Ecto neural progenitor cell (in vitro differentiated cells): ENCODE results near the gene USP7.

Experiments used
- DNase-seq: peaks from one replicate; pipeline ENCODE4 v3.0.0-alpha.2; 2018; ENCODE audit warnings: low spot score

The USP7 gene

GRCh38 chr16:8951447-8952280 is 12.0 kb downstream of the USP7 start:
- no peak for DNase-seq

GRCh38 chr16:8950580-8951077 is 13.1 kb downstream of the USP7 start:
- DNase-seq, result no peak

GRCh38 chr16:8949536-8950418 is 13.9 kb downstream of the USP7 start:
- no peak for DNase-seq

- DNase-seq, result no peak
These were observed 14.9 kb downstream of the USP7 start for GRCh38 chr16:8948831-8949230.

- no peak for DNase-seq
These were observed 15.6 kb downstream of the USP7 start for GRCh38 chr16:8948069-8948593.

- no peak for DNase-seq
These were observed 17.2 kb downstream of the USP7 start for GRCh38 chr16:8946544-8946943.

GRCh38 chr16:8945626-8946296 is 17.9 kb downstream of the USP7 start:
- no peak for DNase-seq

- DNase-seq, result no peak
These were observed 19.5 kb downstream of the USP7 start for GRCh38 chr16:8943966-8944759.

GRCh38 chr16:8943001-8943763 is 20.5 kb downstream of the USP7 start:
- no peak for DNase-seq

GRCh38 chr16:8941718-8942344 is 21.9 kb downstream of the USP7 start:
- DNase-seq, result no peak

- no peak for DNase-seq
These were observed 25.9 kb downstream of the USP7 start for GRCh38 chr16:8937803-8938202.

- no peak for DNase-seq
These were observed 27.3 kb downstream of the USP7 start for GRCh38 chr16:8936421-8936820.

GRCh38 chr16:8935989-8936388 is 27.7 kb downstream of the USP7 start:
- no peak for DNase-seq

- no peak for DNase-seq
These were observed 29.1 kb downstream of the USP7 start for GRCh38 chr16:8934601-8935000.

GRCh38 chr16:8931859-8932258 is 31.8 kb downstream of the USP7 start:
- DNase-seq, result peak; percentile 60

GRCh38 chr16:8929086-8929748 is 34.5 kb downstream of the USP7 start:
- no peak for DNase-seq

GRCh38 chr16:8928467-8928957 is 35.2 kb downstream of the USP7 start:
- DNase-seq, result no peak

- DNase-seq, result no peak
These were observed 36.9 kb downstream of the USP7 start for GRCh38 chr16:8926827-8927226.

GRCh38 chr16:8925455-8925854 is 38.3 kb downstream of the USP7 start:
- DNase-seq, result no peak
